HG03469 (cell line): ENCODE measurements around the gene PHLDA3.

Experiments used
- ATAC-seq: cut with Tn5 transposase; IDR thresholded peaks from one replicate; pipeline ENCODE4 v1.9.1; 2021; ENCODE audit warnings: mild to moderate bottlenecking, moderate library complexity, moderate number of reproducible peaks; ENCODE audit not compliant: unreplicated experiment

Gene PHLDA3

DNA sequence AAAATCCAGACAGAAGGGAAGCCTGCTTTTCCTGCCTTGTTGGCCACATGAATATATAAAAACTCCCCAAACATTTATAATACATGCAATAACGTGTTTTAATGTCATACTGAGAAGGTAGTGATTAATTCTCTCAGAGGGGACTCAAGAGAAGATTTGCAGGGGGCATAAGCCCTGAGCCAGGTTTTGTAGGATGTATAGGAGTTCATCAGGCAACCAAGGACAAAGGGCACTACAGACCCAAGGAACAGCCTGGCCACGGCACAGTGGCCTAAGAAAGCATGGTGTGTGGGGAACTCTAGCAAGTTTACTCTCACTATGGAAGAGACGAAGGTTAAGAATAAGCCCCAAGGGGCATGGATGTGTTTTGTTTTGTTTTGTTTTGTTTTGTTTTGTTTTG lies 32.0 kb downstream of the PHLDA3 start:
- ATAC-seq = no peak

DNA sequence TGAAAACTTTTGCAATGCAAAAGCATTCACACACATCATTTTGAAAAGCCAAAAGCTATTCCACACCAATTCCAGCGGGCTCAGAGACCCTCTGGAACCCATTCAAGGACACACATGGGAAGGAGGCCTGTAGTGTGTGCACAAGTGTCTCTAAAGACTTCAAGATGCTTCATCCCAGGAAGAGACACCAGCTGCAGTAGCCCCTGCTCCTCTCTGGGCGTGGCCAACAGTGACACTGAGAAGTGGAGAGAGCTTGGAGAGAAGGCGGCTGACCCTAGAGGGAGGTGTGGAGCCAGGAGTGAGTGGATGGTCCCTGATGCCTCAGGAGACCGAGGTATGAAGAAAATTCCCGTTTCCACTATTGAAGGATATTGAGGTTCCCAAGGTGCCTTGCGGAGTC lies 32.6 kb downstream of the PHLDA3 start:
- no peak for ATAC-seq

DNA sequence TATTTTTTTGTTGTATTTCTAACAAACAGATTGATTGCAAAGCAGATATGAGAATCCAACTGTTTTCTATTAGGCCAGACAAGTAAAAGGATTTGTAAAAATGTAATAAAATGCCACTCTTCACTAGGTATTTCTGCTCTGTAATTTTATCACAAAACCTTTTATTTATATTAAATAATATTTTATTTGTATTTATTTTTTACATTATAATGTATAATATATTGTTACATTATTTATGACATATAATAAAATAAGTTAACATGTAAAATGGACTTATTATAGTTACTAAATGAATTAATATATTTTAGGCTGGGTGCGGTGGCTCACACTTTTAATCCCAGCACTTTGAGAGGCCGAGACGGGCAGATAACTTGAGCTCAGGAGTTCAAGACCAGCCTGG lies 34.7 kb downstream of the PHLDA3 start:
- ATAC-seq = no peak

DNA sequence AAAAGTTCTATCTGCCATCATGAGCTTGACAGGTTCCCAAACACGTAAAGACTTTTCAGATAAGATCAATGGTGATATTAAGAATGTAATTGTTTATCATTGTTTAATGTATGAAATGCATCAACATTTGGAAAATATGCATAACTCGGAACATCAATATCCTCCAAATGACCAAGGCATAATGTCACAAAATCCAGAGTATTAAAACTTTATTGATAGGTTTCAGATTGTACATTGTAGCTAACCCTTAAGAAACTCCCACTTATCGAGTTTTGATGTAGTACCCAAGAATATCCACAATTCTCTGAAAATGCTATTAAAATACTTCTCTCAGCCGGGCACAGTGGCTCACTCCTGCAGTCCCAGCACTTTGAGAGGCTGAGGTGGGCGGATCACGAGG lies 35.4 kb downstream of the PHLDA3 start:
- ATAC-seq = no peak

DNA sequence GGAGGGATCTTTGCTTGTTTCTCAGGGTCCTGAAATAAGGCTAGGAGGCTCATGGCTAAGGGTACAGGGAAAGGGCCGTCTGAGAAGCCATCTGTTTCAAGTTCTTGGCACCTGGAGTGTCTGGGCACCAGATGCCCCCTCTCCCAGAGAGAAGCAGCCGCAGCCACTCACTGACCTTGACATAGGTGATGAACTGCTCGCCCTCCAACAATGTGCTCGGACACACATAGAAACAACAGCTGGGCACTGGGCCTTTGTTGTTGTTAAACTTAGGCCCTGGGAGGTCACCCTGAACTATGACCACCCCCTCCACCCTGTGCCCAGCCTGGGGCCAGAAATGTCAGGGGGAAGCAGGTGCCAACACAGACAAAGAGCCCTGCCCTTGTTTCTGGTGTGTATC lies 38.2 kb downstream of the PHLDA3 start:
- ATAC-seq = no peak

DNA sequence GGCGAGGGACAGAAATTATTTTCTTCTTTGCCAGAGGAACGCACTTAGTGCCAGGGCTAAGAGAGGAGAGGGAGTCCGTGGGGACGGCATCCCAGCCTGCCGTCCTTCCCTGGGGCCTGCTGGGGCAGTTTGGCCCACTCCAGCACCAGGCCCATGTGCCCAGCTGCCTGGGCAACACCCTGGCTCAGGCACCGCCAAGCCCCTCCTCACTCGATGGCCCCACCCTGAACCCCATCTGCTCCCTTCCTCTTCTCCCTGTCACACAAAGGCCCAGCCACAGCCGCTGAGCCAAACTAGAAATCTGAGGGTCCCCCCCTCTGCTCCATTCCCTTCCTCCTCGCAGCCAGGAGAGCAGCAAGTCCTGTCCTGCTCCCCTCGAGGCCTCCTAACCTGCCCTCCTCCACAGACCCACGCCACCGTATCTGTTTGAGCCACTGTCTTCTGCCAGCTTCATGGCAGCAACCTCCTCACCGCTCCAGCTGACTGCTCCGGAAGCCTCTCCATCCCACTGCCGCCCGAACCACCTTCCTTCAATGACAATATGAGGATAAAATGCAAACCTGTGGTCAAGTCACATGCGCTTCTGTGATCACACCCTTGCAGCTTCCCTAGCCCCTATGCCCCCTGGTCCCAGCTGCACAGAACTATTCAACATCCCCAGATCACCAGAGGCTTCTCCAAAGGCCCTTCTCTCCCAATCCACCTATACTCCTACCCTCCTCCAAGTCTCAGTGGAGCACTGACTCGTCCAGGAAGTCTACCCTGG lies 39.1 kb downstream of the PHLDA3 start:
- no peak for ATAC-seq

DNA sequence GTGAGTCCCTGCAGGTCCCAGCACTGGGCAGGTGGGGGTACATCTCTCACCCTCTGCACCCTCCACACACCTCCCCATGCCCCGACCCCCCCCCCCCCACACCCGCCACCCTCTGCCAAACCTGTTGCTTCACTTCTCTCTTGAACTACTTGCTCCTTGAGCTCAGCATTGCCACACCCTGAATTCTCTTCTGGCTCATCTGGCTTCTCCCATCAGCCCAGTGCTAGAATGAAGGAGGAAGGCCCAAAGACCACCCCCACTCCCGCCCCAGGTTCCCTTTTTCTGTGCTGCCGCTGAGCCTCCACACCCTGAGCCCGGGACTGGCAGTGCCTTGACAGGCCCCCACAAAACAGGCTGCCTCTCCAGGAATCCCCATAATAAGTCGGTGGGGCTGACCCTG lies 41.0 kb downstream of the PHLDA3 start:
- ATAC-seq = no peak

DNA sequence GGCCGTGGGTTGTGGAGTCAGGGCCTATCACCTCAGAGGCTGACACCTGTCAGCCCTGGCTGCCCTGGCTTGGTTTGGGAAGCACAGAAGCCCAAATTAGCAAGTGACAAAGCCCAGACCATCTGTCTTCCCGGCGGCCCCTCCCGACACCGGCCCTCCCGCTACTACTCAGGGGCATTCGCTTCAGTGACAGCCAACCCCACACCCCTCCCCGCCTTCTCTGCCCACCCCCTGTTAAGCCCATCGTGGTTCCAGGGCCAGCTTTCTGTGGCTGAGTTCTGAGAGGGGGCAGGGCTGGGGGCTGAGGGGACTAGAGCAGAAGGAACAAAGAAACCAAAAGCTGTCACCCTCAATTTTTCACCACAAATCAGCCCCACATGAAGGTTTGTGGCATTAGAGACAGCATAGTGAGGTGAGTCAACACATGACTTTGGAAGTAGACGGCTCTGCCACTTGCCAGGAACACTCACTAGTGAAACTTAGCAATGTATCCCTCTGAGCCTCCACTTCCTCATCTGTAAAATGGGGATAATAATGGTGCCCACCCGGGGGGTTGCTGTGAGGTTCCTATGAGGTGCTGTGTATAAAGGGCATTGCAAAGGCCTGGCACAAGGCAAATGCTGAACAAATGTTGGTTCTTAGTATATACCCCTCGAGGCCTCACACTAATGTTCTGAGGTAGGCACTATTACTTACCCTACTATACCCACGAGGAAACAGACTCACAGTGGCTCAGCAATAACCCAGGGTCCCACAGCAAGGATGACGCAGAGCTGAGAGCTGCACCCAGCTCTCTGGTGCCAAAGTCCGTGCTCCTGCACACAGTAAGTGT lies 42.3 kb downstream of the PHLDA3 start:
- ATAC-seq = no peak

DNA sequence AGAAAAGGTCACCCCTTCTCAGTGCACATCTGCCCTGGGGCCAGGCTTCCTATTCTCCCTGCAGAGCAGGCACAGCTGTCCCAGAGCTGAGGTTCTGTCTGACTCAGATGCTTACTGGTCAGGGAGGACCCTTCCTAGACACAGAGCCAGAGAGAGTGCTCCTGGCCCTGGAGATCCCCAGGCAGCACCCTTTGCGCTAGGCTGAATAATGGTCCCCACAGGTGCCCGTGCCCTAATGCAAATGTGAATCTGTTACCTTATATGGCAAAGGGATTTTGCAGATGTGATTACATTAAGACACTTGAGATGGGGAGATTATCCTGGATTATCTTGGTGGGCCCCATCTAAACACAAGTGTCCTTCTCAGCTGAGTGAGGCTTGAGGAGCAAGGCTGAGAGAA lies 44.8 kb downstream of the PHLDA3 start:
- ATAC-seq = no peak

DNA sequence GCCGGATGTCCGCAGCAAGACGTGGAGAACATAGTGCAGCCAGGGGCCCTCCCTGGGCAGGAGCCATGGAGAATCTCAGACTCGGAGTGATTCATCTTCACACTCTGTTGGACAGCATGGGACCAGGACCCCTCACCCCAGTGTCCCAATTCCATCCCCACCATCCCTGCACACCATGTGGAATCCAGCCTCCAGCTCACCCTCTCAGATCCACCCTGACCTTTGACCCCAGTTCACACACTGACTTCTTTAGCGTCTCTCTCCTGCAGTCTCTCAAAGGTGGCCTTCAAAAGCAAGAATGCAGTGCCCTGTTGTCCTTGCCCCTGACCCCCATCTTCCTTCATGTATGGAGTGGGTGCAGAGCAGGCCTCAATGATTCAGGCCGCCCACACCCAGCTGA lies 45.3 kb downstream of the PHLDA3 start:
- ATAC-seq = no peak

DNA sequence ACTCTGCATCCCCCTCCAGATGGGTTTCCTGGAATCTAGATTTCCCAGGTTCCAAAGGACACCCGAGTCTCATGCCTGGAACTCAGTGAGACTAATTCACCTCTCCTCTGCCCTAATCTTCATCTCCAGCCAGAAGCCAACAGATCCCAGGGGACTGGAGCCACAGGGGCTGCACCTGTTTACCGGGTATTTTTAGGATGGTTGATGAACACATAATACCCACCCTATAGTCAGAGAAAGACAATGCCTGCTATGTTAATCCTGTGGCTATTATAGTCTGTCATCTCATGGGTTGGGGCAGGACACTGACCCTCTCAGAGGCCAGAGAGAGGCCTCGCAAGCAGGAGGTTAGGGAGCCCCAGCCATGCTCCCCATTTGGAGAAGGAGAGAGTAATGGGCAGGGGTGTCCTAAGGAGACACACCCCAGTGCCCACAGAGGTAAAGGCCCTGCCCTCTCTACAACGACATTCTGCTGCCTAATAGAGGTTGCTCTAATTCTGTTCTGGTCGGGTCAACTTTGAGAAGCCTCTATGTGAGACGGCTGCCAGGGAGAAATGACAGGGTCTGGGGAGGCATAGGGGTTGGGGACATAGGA lies 46.5 kb downstream of the PHLDA3 start:
- no peak for ATAC-seq

DNA sequence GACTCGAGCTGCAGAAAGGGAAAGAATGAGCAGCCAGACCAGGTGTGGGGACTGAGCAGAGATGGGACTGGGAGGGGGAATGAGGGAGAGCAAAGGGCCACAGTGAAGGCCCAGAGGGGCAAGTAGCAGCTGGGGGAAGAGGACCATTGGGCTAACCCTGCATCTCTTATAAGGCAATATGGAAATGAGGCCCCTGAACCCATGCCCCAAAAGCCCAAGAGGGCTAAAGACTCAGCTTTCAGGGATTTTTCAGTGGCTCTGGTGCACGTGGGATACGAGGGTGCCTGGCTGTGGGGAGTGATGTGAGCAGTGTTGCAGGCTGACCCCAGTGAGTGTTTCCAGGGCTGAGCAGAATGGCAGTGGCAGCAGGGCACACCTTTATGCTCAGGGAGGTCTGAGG lies 47.0 kb downstream of the PHLDA3 start:
- no peak for ATAC-seq

DNA sequence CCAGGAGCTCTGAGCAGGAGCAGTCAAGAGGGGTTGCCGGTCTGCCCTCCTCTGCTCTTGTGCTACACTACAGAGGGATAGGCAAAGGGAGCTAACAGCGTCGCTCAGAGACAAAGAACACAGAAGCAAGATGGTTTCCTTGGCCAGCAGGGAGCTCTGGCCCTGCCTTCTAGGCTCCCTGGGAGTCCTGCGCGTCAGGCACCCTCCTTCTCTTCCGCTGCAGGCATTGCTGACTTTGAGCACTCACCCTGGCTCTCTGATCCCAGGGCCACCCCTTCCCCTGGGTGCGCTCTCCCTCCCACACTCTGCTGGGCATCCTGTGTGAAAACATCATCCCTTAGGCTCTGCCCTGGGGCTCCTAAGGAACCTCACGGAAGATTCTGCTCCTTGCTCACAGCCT lies 47.9 kb downstream of the PHLDA3 start:
- no peak for ATAC-seq

DNA sequence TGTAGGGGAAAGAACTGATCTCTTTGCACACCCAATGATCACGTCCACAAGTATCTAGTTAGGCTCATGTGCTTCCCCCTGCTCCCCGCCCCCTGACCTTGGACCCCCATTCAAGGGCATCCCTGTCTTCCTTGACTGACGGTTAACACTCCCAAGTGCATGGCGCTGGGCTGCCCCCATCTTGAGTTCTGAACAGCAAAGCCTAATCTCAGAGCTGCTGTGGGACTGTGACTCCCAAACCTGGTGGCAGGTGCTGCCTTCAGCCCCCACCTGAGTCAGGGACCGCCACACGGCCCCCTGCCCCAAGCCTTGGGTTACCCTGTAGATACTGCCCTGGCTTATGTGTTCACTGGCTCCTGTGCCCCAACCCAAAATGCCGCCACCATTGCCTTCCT lies 48.4 kb downstream of the PHLDA3 start:
- ATAC-seq = no peak

DNA sequence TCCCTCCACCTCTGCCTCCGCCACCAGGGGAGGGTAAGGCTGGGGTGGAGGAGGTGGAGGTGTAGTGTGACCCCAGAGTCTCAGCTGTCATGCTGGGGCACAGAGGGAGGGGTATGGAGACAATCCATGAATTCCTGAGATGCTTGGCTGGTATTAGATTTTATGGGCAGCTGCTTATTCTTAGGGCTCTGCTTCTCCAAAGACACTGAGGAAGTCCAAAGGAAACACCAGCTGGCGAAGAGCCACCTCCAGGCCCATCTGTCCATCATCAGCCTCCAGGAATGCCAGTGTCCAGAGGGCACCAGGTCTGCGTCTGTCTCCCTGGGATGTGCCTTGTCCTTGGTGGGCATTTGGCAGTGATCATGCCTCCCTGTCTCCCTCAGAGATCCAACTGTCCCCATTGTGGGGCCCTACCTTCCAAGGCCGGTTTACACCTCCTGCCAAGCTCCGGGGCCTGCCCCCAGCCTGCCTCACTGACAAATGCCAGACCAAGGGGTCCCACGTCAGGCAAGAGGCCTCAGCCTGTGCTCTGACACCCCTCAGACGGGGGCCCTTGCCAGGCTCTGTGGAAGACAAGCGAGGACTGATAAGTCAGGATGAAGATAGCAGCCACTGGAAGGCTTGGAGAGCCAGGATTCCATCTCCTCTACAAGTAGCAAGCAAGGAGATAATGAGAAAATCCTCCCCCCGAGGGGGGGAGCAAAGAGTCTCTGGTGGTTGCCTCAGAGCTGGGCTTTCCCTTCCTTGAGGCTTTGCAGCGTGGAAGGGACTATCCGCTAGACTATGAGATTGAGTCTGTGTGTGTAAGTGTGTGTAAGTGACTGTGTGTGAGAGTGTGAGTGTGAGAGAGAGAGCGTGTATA lies 49.0 kb downstream of the PHLDA3 start:
- ATAC-seq = no peak

DNA sequence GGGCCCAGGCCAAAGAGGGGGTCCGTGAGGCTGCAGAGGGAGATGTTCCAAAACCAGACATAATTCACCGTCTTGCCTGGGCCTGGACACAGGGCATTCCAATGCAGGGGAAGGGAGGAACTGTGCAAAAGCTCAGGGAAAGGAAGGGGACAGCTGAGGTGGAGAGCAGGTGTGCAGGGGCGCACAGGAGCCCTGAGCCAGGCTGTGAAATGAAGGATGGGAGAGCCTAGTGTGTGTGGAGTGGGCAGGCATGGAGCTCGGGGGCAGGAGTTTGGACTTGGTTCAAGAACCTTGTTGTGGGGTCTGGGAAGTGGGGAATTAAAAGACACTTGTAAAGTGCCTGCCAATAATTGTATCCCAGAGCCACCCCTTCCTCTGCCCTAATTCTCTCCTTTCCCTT lies 49.7 kb downstream of the PHLDA3 start:
- no peak for ATAC-seq

DNA sequence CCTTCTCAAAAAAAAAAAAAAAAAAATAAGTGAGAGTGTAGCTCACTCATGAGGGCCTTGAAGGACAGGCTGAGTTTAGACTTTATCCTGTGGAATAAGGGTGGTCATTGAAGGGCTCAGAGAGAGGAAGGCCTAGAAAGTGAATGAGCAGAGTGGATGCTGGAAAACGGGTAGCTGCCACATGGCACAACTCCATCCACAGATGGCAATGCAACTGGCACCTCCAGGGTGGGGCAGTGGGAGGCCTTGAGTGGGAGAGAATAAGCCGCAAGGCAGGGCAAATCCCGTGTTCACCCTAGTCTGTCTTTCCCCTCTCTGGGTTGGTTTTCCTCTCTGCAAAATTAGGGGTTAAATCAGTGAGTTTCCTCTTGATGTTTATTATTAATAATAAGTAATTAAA lies 50.5 kb downstream of the PHLDA3 start:
- ATAC-seq = no peak
